Suprapubic skin (tissue), 3 donors: Measurements from ENCODE around the gene P2RY8.

ENCODE experiments used
- EP300 ChIP-seq: sonication (generic); formaldehyde crosslinking; IDR thresholded peaks from one replicate; pipeline ENCODE4 v1.6.1; 2017; ENCODE audit warnings: antibody characterized with exemption
- POLR2A ChIP-seq, 2 donors: fragments of 450-650 bp; IDR thresholded peaks; one replicate each; pipeline ENCODE4 v1.6.1; 2017; ENCODE audit warnings: antibody characterized with exemption in 2 of 2, mild to moderate bottlenecking in 2 of 2, moderate library complexity in 2 of 2
- TF ChIP-seq, protein P1 (sequence below), 2 donors: fragments of 200-600 bp in 1 of 2; fragments of 450-650 bp in 1 of 2; sonication (generic) in 1 of 2; IDR thresholded peaks; one replicate each; pipeline ENCODE4 v1.5.1; 2016 to 2019; ENCODE audit warnings: antibody characterized with exemption in 2 of 2, mild to moderate bottlenecking in 1 of 2, moderate library complexity in 1 of 2

GRCh38 chrX:1423215-1423614 lies 113.8 kb downstream of the P2RY8 start:
- TF ChIP-seq POLR2A (IDR thresholded peaks at IDR 0.05) (no peak), EP300 (no peak)
- TF ChIP-seq, protein P1, sequence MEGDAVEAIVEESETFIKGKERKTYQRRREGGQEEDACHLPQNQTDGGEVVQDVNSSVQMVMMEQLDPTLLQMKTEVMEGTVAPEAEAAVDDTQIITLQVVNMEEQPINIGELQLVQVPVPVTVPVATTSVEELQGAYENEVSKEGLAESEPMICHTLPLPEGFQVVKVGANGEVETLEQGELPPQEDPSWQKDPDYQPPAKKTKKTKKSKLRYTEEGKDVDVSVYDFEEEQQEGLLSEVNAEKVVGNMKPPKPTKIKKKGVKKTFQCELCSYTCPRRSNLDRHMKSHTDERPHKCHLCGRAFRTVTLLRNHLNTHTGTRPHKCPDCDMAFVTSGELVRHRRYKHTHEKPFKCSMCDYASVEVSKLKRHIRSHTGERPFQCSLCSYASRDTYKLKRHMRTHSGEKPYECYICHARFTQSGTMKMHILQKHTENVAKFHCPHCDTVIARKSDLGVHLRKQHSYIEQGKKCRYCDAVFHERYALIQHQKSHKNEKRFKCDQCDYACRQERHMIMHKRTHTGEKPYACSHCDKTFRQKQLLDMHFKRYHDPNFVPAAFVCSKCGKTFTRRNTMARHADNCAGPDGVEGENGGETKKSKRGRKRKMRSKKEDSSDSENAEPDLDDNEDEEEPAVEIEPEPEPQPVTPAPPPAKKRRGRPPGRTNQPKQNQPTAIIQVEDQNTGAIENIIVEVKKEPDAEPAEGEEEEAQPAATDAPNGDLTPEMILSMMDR (IDR thresholded peaks at IDR 0.05) = no peak
